Adipose tissue (tissue), 3 donors: ENCODE results near the gene NOS1AP. TPM values are rescaled to one million over a fixed set of nuclear protein-coding genes. Genes with fewer than 3 reads are reported as not detected.

Source experiments
- H3K27ac ChIP-seq: one replicate; pipeline ENCODE4 v1.5.1; 2013; ENCODE audit warnings: low read depth, low read length
- WGBS, 3 donors: extraction: QIAGEN DNeasy Blood & Tissue Kit; methylation state at CpG; one replicate each; pipeline ENCODE4 v1.1.7; 2013; 5-methylcytosine and 5-hydroxymethylcytosine counted together
- polyA plus RNA-seq, 3 donors: library from polyadenylated mRNA; stranded (reverse); fragments of 200-250 nt; gene quantifications; one replicate each; pipeline ENCODE4 v1.2.3, GENCODE V29; 2013
- donor health status: healthy with polysubstance abuse.
- donor health status: Bipolar disorder and iron deficiency.
- donor health status: healthy.

Gene NOS1AP
- polyA plus RNA-seq, 3 donors: 0.28 to 1.1 (median 0.40) TPM

GRCh38 chr1:162220009-162220539 lies 150.6 kb downstream of the NOS1AP start:
- 91 to 95% (median 92%) methylated on average over 6 of the region's 6 CpGs for WGBS, 3 donors
- H3K27ac ChIP-seq: no peak overlapping the region

- H3K27ac ChIP-seq: no peak overlapping the region
- 51 to 60% (median 56%) methylated on average over 5 of the region's 5 CpGs for WGBS, 3 donors
These were observed 152.5 kb downstream of the NOS1AP start for GRCh38 chr1:162222014-162222413.

GRCh38 chr1:162222730-162223129 lies 153.2 kb downstream of the NOS1AP start:
- 66 to 88% (median 80%) methylated on average over 2 of the region's 2 CpGs for WGBS, 3 donors
- H3K27ac ChIP-seq: no peak overlapping the region

- H3K27ac ChIP-seq: no peak overlapping the region
- WGBS, 3 donors: 77 to 95% (median 90%) methylated on average over 2 of the region's 2 CpGs
These were observed 154.0 kb downstream of the NOS1AP start for GRCh38 chr1:162223488-162223887.

- H3K27ac ChIP-seq: no peak overlapping the region
These were observed 154.8 kb downstream of the NOS1AP start for GRCh38 chr1:162224267-162224666.

GRCh38 chr1:162228586-162228985 lies 159.1 kb downstream of the NOS1AP start:
- WGBS, 3 donors: 31 to 55% (median 50%) methylated on average over 5 of the region's 5 CpGs
- H3K27ac ChIP-seq: no peak overlapping the region

- no peak overlapping the region for H3K27ac ChIP-seq
- 59 to 75% (median 64%) methylated on average over 2 of the region's 2 CpGs for WGBS, 3 donors
These were observed 160.1 kb downstream of the NOS1AP start for GRCh38 chr1:162229549-162229948.

- H3K27ac ChIP-seq: no peak overlapping the region
- WGBS, 3 donors: 50 to 73% (median 66%) methylated on average over 3 of the region's 3 CpGs
These were observed 160.6 kb downstream of the NOS1AP start for GRCh38 chr1:162230096-162230495.

- no peak overlapping the region for H3K27ac ChIP-seq
- WGBS, 3 donors: 60 to 66% (median 64%) methylated on average over 3 of the region's 3 CpGs
These were observed 161.0 kb downstream of the NOS1AP start for GRCh38 chr1:162230517-162230916.

GRCh38 chr1:162232034-162232711 lies 162.7 kb downstream of the NOS1AP start:
- 83 to 87% (median 84%) methylated on average over 3 of the region's 3 CpGs for WGBS, 3 donors
- H3K27ac ChIP-seq: no peak overlapping the region

- H3K27ac ChIP-seq: no peak overlapping the region
- WGBS, 3 donors: 94 to 100% (median 100%) methylated on average over 1 of the region's 1 CpG
These were observed 163.6 kb downstream of the NOS1AP start for GRCh38 chr1:162233066-162233465.

- H3K27ac ChIP-seq: no peak overlapping the region
- WGBS, 3 donors: 89 to 98% (median 96%) methylated on average over 1 of the region's 1 CpG
These were observed 164.4 kb downstream of the NOS1AP start for GRCh38 chr1:162233937-162234336.

- H3K27ac ChIP-seq: no peak overlapping the region
- 89% methylated on average over 2 of the region's 2 CpGs for WGBS, 3 donors
These were observed 165.1 kb downstream of the NOS1AP start for GRCh38 chr1:162234571-162234970.

- 66 to 83% (median 67%) methylated on average over 7 of the region's 7 CpGs for WGBS, 3 donors
- H3K27ac ChIP-seq: no peak overlapping the region
These were observed 165.8 kb downstream of the NOS1AP start for GRCh38 chr1:162235241-162235800.

GRCh38 chr1:162236201-162236600 lies 166.7 kb downstream of the NOS1AP start:
- H3K27ac ChIP-seq: no peak overlapping the region
- WGBS, 3 donors: 74 to 87% (median 82%) methylated on average over 3 of the region's 3 CpGs

GRCh38 chr1:162236618-162237017 lies 167.1 kb downstream of the NOS1AP start:
- WGBS, 3 donors: 64 to 82% (median 76%) methylated on average over 2 of the region's 2 CpGs
- no peak overlapping the region for H3K27ac ChIP-seq

GRCh38 chr1:162240577-162240976 lies 171.1 kb downstream of the NOS1AP start:
- 53 to 87% (median 77%) methylated on average over 4 of the region's 4 CpGs for WGBS, 3 donors
- H3K27ac ChIP-seq: no peak overlapping the region

- H3K27ac ChIP-seq: no peak overlapping the region
- WGBS, 3 donors: 96 to 98% (median 98%) methylated on average over 6 of the region's 6 CpGs
These were observed 173.3 kb downstream of the NOS1AP start for GRCh38 chr1:162242804-162243203.

- 77 to 88% (median 84%) methylated on average over 3 of the region's 3 CpGs for WGBS, 3 donors
- H3K27ac ChIP-seq: no peak overlapping the region
These were observed 179.5 kb downstream of the NOS1AP start for GRCh38 chr1:162248854-162249535.
